ENCODE data around the gene RUNX2. TPM values are rescaled to one million over a fixed set of nuclear protein-coding genes. Genes with fewer than 3 reads are reported as not detected.
"Not testable (repeated sequence)": the region's sequence is repeated elsewhere in the genome, so short reads cannot be mapped to it uniquely, and the experiment has no call there.

RUNX2 gene
- total RNA-seq, 1 donor from 2014 or later, result not detected

DNA sequence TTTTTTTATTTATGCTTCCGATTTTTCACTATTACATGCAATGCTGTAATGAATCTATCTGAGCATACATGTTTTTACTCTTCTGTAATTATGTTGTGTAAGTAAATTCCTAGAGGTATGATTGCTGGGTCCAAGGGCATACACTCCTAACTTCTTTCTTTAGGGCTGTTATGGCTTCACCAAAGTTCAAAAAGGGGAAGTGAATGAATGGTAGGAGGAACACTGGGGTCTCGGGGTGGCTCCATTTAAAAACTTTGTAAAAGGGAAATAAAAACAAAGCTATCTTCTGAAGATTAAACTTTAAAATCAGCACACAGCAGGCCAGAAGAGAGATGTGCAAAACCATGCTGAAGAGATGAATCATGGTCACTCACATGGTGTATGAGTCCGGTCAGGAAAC lies 338.7 kb downstream of the RUNX2 start:
- DNase-seq, result no peak
- H3K36me3 Mint-ChIP-seq (ENCODE audit: unreplicated experiment), result peaks cover 5% of the 10 kb centered on the region
- peaks cover 5% of the 10 kb centered on the region for H3K9me3 Mint-ChIP-seq (ENCODE audit: unreplicated experiment)
- TF ChIP-seq, protein P1, sequence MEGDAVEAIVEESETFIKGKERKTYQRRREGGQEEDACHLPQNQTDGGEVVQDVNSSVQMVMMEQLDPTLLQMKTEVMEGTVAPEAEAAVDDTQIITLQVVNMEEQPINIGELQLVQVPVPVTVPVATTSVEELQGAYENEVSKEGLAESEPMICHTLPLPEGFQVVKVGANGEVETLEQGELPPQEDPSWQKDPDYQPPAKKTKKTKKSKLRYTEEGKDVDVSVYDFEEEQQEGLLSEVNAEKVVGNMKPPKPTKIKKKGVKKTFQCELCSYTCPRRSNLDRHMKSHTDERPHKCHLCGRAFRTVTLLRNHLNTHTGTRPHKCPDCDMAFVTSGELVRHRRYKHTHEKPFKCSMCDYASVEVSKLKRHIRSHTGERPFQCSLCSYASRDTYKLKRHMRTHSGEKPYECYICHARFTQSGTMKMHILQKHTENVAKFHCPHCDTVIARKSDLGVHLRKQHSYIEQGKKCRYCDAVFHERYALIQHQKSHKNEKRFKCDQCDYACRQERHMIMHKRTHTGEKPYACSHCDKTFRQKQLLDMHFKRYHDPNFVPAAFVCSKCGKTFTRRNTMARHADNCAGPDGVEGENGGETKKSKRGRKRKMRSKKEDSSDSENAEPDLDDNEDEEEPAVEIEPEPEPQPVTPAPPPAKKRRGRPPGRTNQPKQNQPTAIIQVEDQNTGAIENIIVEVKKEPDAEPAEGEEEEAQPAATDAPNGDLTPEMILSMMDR (IDR thresholded peaks at IDR 0.05; ENCODE audit: partially characterized antibody, unreplicated experiment), result no peak
- H3K4me3 Mint-ChIP-seq (ENCODE audit: unreplicated experiment), result no peak overlapping the region
- peaks cover 4% of the 10 kb centered on the region for H3K4me1 Mint-ChIP-seq (ENCODE audit: low read depth, unreplicated experiment)
- H3K27me3 Mint-ChIP-seq (ENCODE audit: unreplicated experiment), result peaks cover 6% of the 10 kb centered on the region
- peak overlapping the region; percentile 6 for H3K27ac Mint-ChIP-seq (ENCODE audit: unreplicated experiment)

DNA sequence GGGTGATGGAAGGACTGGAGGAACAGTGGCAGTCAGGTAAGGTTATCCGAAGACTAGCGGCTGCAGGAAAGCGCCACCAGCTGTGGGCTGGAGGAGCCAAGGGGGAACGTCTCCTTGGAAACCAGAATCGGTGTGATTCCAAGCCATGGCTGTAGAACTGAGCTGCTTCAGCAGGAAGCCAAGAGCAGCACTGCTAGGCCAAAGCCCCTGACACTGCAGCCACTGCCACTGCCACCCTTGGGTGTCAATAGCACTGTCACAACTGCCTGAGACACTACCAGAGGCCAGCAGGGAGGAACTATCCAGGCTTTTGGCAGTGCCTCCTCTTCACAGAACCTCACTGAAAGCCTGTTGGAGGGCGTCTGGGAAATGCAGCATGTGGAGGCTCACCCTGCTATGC lies 339.2 kb downstream of the RUNX2 start:
- H3K9me3 Mint-ChIP-seq (ENCODE audit: unreplicated experiment), result peaks cover 5% of the 10 kb centered on the region
- peaks cover 4% of the 10 kb centered on the region for H3K4me1 Mint-ChIP-seq (ENCODE audit: low read depth, unreplicated experiment)
- peaks cover 6% of the 10 kb centered on the region for H3K27me3 Mint-ChIP-seq (ENCODE audit: unreplicated experiment)
- no peak overlapping the region for H3K27ac Mint-ChIP-seq (ENCODE audit: unreplicated experiment)
- TF ChIP-seq, protein P1 (IDR thresholded peaks at IDR 0.05; ENCODE audit: partially characterized antibody, unreplicated experiment), result no peak
- no peak overlapping the region for H3K4me3 Mint-ChIP-seq (ENCODE audit: unreplicated experiment)
- peaks cover 5% of the 10 kb centered on the region for H3K36me3 Mint-ChIP-seq (ENCODE audit: unreplicated experiment)
- no peak for DNase-seq

DNA sequence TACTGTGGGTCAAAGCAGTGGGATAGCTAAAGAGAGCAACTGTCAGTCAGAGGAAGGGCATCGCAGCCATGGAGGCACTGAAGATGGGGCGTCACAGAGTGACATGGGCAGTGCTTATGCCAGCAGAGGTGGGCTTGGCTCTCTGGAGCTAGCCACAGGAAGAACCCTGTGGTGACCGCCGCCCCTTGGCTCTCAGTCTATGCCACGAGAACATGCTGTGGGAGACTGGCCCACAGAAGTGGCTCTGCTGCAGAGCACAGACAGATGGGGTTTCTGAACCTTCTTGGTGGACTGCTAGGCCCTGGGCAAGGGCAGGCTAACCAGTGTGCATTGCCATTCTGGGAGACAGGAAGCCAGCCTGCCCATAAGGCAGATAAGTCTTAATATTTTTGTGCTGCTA lies 339.6 kb downstream of the RUNX2 start:
- H3K27ac Mint-ChIP-seq (ENCODE audit: unreplicated experiment), result no peak overlapping the region
- no peak for DNase-seq
- H3K9me3 Mint-ChIP-seq (ENCODE audit: unreplicated experiment), result peaks cover 5% of the 10 kb centered on the region
- peaks cover 4% of the 10 kb centered on the region for H3K27me3 Mint-ChIP-seq (ENCODE audit: unreplicated experiment)
- TF ChIP-seq, protein P1 (IDR thresholded peaks at IDR 0.05; ENCODE audit: partially characterized antibody, unreplicated experiment), result no peak
- no peak overlapping the region for H3K4me3 Mint-ChIP-seq (ENCODE audit: unreplicated experiment)
- H3K4me1 Mint-ChIP-seq (ENCODE audit: low read depth, unreplicated experiment), result peaks cover 4% of the 10 kb centered on the region
- H3K36me3 Mint-ChIP-seq (ENCODE audit: unreplicated experiment), result peaks cover 2% of the 10 kb centered on the region

DNA sequence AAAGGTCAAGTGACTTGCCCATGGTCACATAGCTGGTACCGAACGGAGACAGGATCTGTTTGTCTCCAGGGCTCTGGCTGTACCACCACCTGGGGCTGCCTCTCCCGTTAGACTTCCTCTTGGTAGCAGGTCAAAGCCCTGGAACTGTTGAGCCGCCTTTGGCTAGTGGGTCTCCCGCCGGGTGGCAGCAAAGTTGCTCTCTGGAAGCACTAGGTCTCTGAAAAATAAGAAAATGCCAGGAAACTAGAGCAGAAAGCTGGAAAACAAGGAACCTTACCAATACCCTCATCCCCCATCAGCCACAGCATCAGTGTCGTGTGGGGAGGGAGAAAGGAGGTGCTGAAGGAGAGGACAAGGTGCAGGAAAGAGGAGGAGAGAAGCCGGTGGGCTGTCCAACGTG lies 340.6 kb downstream of the RUNX2 start:
- no peak overlapping the region for H3K4me3 Mint-ChIP-seq (ENCODE audit: unreplicated experiment)
- H3K9me3 Mint-ChIP-seq (ENCODE audit: unreplicated experiment), result peaks cover 5% of the 10 kb centered on the region
- TF ChIP-seq, protein P1 (IDR thresholded peaks at IDR 0.05; ENCODE audit: partially characterized antibody, unreplicated experiment), result no peak
- H3K27ac Mint-ChIP-seq (ENCODE audit: unreplicated experiment), result no peak overlapping the region
- H3K27me3 Mint-ChIP-seq (ENCODE audit: unreplicated experiment), result peaks cover 2% of the 10 kb centered on the region
- H3K36me3 Mint-ChIP-seq (ENCODE audit: unreplicated experiment), result no peaks in the 10 kb centered on the region
- DNase-seq, result no peak
- peaks cover 4% of the 10 kb centered on the region for H3K4me1 Mint-ChIP-seq (ENCODE audit: low read depth, unreplicated experiment)

DNA sequence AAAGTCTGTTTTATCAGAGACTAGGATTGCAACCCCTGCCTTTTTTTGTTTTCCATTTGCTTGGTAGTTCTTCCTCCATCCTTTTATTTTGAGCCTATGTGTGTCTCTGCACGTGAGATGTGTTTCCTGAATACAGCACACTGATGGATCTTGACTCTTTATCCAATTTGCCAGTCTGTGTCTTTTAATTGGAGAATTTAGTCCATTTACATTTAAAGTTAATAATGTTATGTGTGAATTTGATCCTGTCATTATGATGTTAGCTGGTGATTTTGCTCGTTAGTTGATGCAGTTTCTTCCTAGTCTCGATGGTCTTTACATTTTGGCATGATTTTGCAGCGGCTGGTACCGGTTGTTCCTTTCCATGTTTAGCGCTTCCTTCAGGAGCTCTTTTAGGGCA lies 345.0 kb downstream of the RUNX2 start:
- H3K4me3 Mint-ChIP-seq (ENCODE audit: unreplicated experiment); H3K9me3 Mint-ChIP-seq (ENCODE audit: unreplicated experiment); H3K36me3 Mint-ChIP-seq (ENCODE audit: unreplicated experiment); H3K4me1 Mint-ChIP-seq (ENCODE audit: low read depth, unreplicated experiment); DNase-seq; H3K27me3 Mint-ChIP-seq (ENCODE audit: unreplicated experiment); H3K27ac Mint-ChIP-seq (ENCODE audit: unreplicated experiment): not testable (repeated sequence)

DNA sequence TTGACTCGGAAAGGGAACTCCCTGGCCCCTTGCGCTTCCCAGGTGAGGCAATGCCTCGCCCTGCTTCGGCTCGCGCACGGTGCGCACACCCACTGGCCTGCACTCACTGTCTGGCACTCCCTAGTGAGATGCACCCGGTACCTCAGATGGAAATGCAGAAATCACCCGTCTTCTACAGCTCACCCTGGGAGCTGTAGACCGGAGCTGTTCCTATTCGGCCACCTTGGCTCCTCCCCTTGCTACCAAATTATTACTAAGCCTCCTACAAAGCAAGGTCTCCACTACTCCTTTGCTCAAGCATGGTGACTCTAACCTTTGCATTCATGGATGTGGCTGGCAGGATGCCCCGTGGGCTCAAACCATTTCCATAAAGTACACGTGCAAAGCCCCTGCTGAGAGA lies 347.0 kb downstream of the RUNX2 start:
- H3K9me3 Mint-ChIP-seq (ENCODE audit: unreplicated experiment); H3K27me3 Mint-ChIP-seq (ENCODE audit: unreplicated experiment); H3K4me3 Mint-ChIP-seq (ENCODE audit: unreplicated experiment); DNase-seq; H3K36me3 Mint-ChIP-seq (ENCODE audit: unreplicated experiment); H3K27ac Mint-ChIP-seq (ENCODE audit: unreplicated experiment): not testable (repeated sequence)
- peaks cover 11% of the 10 kb centered on the region for H3K4me1 Mint-ChIP-seq (ENCODE audit: low read depth, unreplicated experiment)
